HS-27A (cell line): ENCODE measurements around the gene CDR2.
"Not testable (repeated sequence)": the region's sequence is repeated elsewhere in the genome, so short reads cannot be mapped to it uniquely, and the experiment has no call there.

ENCODE experiments used
- DNase-seq: peaks from one replicate; pipeline ENCODE4 v3.0.0-alpha.2; 2012; ENCODE audit warnings: low read depth, missing footprints

Gene CDR2

GRCh38 chr16:22374311-22375116 is at the start of gene CDR2:
Gene CDR2, minus strand, starts transcription at chr16:22374619. Its CDS starts 310 bp downstream, at chr16:22374309.
- peak; percentile 91 for DNase-seq

- DNase-seq = no peak
Observed at GRCh38 chr16:22423716-22424115, 49.3 kb upstream of the CDR2 start.

- no peak for DNase-seq
Observed at GRCh38 chr16:22421136-22421535, 46.7 kb upstream of the CDR2 start.

GRCh38 chr16:22420606-22421135 is 46.3 kb upstream of the CDR2 start:
- DNase-seq = no peak

- DNase-seq = no peak
Observed at GRCh38 chr16:22419908-22420307, 45.5 kb upstream of the CDR2 start.

- DNase-seq = no peak
Observed at GRCh38 chr16:22418826-22419225, 44.4 kb upstream of the CDR2 start.

- DNase-seq = not testable (repeated sequence)
Observed at GRCh38 chr16:22417798-22418197, 43.4 kb upstream of the CDR2 start.

- no peak for DNase-seq
Observed at GRCh38 chr16:22417019-22417418, 42.6 kb upstream of the CDR2 start.

GRCh38 chr16:22413819-22414218 is 39.4 kb upstream of the CDR2 start:
- DNase-seq = no peak

GRCh38 chr16:22407486-22407885 is 33.1 kb upstream of the CDR2 start:
- no peak for DNase-seq

- DNase-seq = no peak
Observed at GRCh38 chr16:22402191-22402590, 27.8 kb upstream of the CDR2 start.

- no peak for DNase-seq
Observed at GRCh38 chr16:22400900-22401299, 26.5 kb upstream of the CDR2 start.

GRCh38 chr16:22397931-22398330 is 23.5 kb upstream of the CDR2 start:
- DNase-seq = no peak

GRCh38 chr16:22397464-22397863 is 23.0 kb upstream of the CDR2 start:
- DNase-seq = peak; percentile 86

GRCh38 chr16:22395960-22396359 is 21.5 kb upstream of the CDR2 start:
- DNase-seq = no peak

- DNase-seq = no peak
Observed at GRCh38 chr16:22394121-22394520, 19.7 kb upstream of the CDR2 start.

- DNase-seq = no peak
Observed at GRCh38 chr16:22388101-22388644, 13.8 kb upstream of the CDR2 start.

- peak; percentile 77 for DNase-seq
Observed at GRCh38 chr16:22386976-22387375, 12.6 kb upstream of the CDR2 start.

GRCh38 chr16:22385196-22385595 is 10.8 kb upstream of the CDR2 start:
- no peak for DNase-seq

GRCh38 chr16:22383827-22384226 is 9.4 kb upstream of the CDR2 start:
- DNase-seq = no peak

GRCh38 chr16:22381392-22381791 is 7.0 kb upstream of the CDR2 start:
- DNase-seq = no peak

GRCh38 chr16:22380529-22380928 is 6.1 kb upstream of the CDR2 start:
- no peak for DNase-seq

- DNase-seq = no peak
Observed at GRCh38 chr16:22379656-22380055, 5.2 kb upstream of the CDR2 start.
